ENCODE results near the gene VMAC. TPM values are rescaled to one million over a fixed set of nuclear protein-coding genes. Genes with fewer than 3 reads are reported as not detected.
A peak's percentile ranks its signal among the peaks of the same experiment; 100 is the strongest.

The VMAC gene
- total and polyA plus RNA-seq, 2 of the 13 experiments (the other 11 are each of a cell fraction or from before 2014, with no cell fraction given) = 2.4 TPM

GRCh38 chr19:5891938-5892771, 12.5 kb upstream of the VMAC start (continued):
- no peak for TF ChIP-seq ZNF558 (CRISPR knock-in tag; IDR thresholded peaks at IDR 0.05; ENCODE audit: borderline replicate concordance)
- peak; percentile 45; the same call in 1 of the 2 replicates for TF ChIP-seq FOXA3 (CRISPR knock-in tag; IDR thresholded peaks at IDR 0.05)
- TF ChIP-seq MTA1 (CRISPR knock-in tag; IDR thresholded peaks at IDR 0.05; ENCODE audit: borderline replicate concordance) = peak; percentile 36; the same call in 1 of the 2 replicates
- TF ChIP-seq ZNF775 (CRISPR knock-in tag; IDR thresholded peaks at IDR 0.05; ENCODE audit: borderline replicate concordance) = no peak
- no peak for TF ChIP-seq PHB2 (IDR thresholded peaks at IDR 0.05; ENCODE audit: partially characterized antibody)
- no peak for TF ChIP-seq ZNF432 (CRISPR knock-in tag; IDR thresholded peaks at IDR 0.05; ENCODE audit: borderline replicate concordance)
- peak; percentile 60; the same call in 1 of the 2 replicates for TF ChIP-seq ZMAT3 (CRISPR knock-in tag; conservative IDR thresholded peaks at IDR 0.05)
- no peak for TF ChIP-seq STAT6 (CRISPR knock-in tag; IDR thresholded peaks at IDR 0.05; ENCODE audit: borderline replicate concordance)
- peak; percentile 100 for TF ChIP-seq AKAP8 (CRISPR knock-in tag; IDR thresholded peaks at IDR 0.05)
- TF ChIP-seq TRAFD1 (CRISPR knock-in tag; IDR thresholded peaks at IDR 0.05; ENCODE audit: borderline replicate concordance) = no peak; the same call in 1 of the 2 replicates
- TF ChIP-seq ZNF121 (CRISPR knock-in tag; IDR thresholded peaks at IDR 0.05) = peak; percentile 49; the same call in 1 of the 2 replicates
- TF ChIP-seq TRIM24 (CRISPR knock-in tag; IDR thresholded peaks at IDR 0.05) = no peak
- TF ChIP-seq AGO1 (IDR thresholded peaks at IDR 0.05; ENCODE audit: low read depth, low read length, poor library complexity, severe bottlenecking) = peak; percentile 97
- TF ChIP-seq ZSCAN21 (CRISPR knock-in tag; IDR thresholded peaks at IDR 0.05; ENCODE audit: borderline replicate concordance) = peak; percentile 30; the same call in 1 of the 2 replicates
- TF ChIP-seq ISX (CRISPR knock-in tag; conservative IDR thresholded peaks at IDR 0.05) = no peak
- TF ChIP-seq ZNF674 (CRISPR knock-in tag; IDR thresholded peaks at IDR 0.05; ENCODE audit: low read depth) = no peak
- no peak for TF ChIP-seq ARNT (IDR thresholded peaks at IDR 0.05)
- no peak for TF ChIP-seq AFF4 (CRISPR knock-in tag; IDR thresholded peaks at IDR 0.05)
- no peak for TF ChIP-seq RFX5 (IDR thresholded peaks at IDR 0.05; ENCODE audit: low read depth, low read length)
- no peak for TF ChIP-seq ZNF30 (CRISPR knock-in tag; IDR thresholded peaks at IDR 0.05)
- TF ChIP-seq NFKBIZ (CRISPR knock-in tag; IDR thresholded peaks at IDR 0.05) = no peak
- no peak for TF ChIP-seq ZNF251 (CRISPR knock-in tag; IDR thresholded peaks at IDR 0.05)
